ENCODE results near the gene PTPRT.

The PTPRT gene

DNA sequence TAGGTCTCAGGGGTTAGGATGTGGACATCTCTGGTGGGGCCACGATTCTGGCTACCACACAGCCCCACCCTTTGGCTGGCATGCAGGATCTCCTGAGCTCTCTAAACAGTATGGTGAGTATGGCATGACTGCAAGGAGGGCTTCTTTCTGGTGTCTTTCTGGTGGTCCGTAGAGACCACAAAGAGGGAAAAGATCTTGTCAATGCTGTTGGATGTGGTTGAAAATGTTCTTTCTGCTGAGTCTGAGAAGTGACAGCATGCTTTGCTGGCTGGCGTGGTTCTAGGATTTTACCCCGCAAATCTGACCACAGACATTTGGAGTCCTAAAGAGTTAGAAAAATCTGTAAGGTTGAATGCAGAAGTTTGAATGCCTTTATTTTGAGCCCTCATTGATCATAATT, 1096.7 kb downstream of the PTPRT start:
- DNase-seq: no peak

DNA sequence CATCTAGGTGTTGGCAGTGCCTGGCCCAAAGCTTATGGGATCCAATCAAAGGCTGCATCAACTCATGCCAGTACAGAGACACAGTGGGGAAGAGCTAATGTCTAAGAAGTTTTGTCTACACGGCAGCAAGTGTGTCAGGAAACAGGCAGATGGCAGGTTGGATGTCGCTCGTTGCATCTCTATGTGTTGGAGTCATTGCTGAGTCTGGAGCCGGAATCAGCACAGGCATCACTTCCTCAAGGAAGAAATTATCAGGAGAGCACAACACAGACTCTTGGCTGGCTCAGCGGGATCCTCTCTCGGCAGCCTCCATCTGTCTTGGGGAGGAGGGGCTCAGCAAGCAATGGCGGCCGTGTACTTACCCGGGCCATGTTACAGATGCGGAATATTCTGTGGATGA, 1104.3 kb downstream of the PTPRT start:
- no peak for DNase-seq

- no peak for DNase-seq
These were observed 1106.4 kb downstream of the PTPRT start for GRCh38 chr20:42083280-42083679.

DNA sequence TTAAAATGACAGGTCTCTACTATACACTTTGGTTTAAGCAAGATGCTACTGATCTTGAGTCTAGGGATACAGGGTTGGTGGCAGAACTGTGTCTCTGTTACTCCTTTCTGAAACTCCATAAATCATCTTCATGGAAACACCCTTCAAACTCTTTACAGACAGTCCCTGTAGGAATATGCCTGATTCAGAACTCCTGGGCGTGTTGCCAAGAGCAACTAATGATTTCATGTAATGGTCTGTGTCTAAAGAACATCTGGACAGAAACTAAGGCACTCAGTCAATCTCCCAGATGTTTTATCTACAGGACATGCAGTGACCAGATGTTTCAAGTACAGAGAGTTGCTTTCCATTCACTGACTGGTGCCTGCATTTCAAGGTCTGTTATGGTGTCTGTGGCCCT, 1107.1 kb downstream of the PTPRT start:
- DNase-seq: no peak

- no peak for DNase-seq
These were observed 1108.8 kb downstream of the PTPRT start for GRCh38 chr20:42080956-42081355.

DNA sequence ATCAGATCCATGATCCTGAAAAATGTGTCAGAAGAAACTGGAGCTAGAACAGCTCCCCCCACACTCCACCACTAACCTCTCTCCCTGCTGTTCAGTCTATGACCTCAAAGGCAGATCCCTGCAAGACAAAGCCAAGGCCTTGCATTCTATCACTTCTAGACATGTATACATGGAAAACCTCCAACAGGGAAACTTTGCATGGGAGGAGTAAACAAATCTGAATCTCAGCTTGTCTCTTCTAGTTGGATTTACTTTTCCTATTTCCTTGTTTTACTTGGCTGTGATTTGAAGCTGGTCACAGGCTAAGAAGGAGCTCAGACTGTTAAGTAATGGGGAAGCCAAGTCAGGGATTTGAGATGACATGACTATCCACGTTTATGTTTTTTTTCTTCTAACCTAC, 1114.8 kb downstream of the PTPRT start:
- DNase-seq: no peak

GRCh38 chr20:42067596-42067995, 1122.1 kb downstream of the PTPRT start:
- DNase-seq: no peak

DNA sequence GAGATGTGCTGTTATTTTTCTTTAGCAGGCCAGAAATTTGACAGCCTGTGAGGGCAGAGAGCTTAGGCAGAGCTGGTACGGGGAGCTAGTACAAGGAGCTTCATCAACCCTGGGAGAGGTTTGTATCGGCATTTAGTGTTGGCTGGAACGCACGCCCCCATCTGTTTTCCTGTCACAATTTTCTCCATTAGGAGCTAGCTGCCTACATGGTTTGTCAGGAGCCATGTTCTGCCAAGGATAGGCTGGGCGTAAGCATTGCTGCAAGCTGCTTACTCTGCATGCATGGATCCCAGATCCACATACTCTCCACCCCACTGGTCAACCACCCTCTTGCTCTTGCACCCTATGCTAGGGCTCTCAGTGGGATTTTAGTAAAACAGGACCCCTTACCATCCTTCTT, 1122.5 kb downstream of the PTPRT start:
- DNase-seq: no peak

DNA sequence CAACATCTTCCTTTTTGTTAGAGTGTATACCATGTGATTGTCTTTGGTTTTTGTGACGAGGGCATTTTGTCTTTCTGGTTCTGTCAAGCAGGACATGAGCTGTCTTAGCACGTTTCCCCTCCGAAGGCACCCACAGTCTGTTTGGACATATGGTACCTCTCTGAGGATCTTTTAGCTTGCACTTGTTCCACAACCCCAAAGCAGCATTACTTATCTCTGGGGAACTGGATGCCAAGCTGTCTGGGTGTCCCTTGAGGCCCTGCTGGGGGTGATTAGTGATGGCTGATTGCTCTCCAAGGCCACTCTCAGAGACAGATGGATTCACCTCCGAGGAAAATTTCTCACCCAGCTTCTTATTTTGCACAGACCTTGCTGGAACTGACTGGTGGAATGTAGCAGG, 1126.6 kb downstream of the PTPRT start:
- peak; percentile 33 for DNase-seq

- no peak for DNase-seq
These were observed 1136.4 kb downstream of the PTPRT start for GRCh38 chr20:42053350-42053749.

GRCh38 chr20:42051921-42052320, 1137.8 kb downstream of the PTPRT start:
- no peak for DNase-seq

- DNase-seq: no peak
These were observed 1143.2 kb downstream of the PTPRT start for GRCh38 chr20:42046371-42047085.

GRCh38 chr20:42043921-42044320, 1145.8 kb downstream of the PTPRT start:
- no peak for DNase-seq

- peak; percentile 47 for DNase-seq
These were observed 1148.6 kb downstream of the PTPRT start for GRCh38 chr20:42041000-42041565.

DNA sequence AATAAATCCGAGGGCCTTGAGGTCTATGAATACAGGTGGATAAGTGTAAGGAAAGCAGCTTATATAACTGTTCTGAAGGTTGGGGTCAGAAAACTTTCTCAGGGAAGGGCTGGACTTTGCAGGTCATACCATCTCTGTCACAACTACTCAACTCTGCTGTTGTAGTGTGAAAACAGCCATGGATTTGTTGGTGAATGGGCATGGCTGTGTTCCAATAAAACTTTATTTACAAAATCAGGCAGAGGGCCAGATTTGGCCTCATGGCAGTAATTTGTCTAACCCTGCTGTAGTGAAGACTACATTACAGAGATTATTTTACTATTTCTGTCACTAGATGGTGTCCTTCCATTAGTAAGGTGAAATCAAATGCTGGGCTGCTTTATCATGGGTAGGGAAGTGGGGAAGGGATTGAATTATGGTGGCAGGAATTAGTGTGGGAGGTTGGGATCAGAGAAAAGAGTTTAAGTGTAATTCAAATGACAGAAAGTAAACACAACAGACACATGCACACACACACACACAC, 1161.9 kb downstream of the PTPRT start:
- DNase-seq: no peak

GRCh38 chr20:42026599-42026998, 1163.1 kb downstream of the PTPRT start:
- DNase-seq: no peak

- peak; percentile 14 for DNase-seq
These were observed 1165.1 kb downstream of the PTPRT start for GRCh38 chr20:42024653-42025052.

Measured in retina (tissue), 1 donor.